ENCODE measurements around the gene KCTD7.

DNA sequence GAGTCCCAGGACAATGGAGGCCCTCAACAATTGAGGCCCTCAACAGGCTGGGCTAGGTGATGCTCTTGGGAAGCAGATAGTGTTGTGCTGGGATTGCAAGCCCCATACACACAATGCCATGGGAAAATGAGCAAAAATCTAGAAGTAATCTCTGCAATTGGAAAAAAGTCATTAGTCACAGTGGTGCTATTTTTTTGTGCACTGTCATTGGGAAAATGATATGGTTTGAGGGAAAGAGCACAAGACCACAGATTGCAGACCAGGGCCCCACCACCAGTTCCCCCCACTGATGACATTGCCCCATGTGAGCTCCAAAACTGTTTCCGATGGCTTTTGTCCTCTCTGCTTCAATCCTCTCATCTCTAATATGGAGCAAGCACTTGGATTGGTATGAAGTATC is 1.9 kb downstream of the KCTD7 start:
- no peak for TF ChIP-seq POLR2A (IDR thresholded peaks at IDR 0.05)
- TF ChIP-seq, protein P1, sequence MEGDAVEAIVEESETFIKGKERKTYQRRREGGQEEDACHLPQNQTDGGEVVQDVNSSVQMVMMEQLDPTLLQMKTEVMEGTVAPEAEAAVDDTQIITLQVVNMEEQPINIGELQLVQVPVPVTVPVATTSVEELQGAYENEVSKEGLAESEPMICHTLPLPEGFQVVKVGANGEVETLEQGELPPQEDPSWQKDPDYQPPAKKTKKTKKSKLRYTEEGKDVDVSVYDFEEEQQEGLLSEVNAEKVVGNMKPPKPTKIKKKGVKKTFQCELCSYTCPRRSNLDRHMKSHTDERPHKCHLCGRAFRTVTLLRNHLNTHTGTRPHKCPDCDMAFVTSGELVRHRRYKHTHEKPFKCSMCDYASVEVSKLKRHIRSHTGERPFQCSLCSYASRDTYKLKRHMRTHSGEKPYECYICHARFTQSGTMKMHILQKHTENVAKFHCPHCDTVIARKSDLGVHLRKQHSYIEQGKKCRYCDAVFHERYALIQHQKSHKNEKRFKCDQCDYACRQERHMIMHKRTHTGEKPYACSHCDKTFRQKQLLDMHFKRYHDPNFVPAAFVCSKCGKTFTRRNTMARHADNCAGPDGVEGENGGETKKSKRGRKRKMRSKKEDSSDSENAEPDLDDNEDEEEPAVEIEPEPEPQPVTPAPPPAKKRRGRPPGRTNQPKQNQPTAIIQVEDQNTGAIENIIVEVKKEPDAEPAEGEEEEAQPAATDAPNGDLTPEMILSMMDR (IDR thresholded peaks at IDR 0.05) = no peak
- TF ChIP-seq POLR2AphosphoS5 (IDR thresholded peaks at IDR 0.05) = no peak

Data from stomach (tissue), 4 donors.